Colonic mucosa (tissue), 4 donors: ENCODE measurements around the gene CMSS1. TPM values are rescaled to one million over a fixed set of nuclear protein-coding genes. Genes with fewer than 3 reads are reported as not detected.

Experiments
- DNase-seq: peaks from one replicate; pipeline ENCODE4 v3.0.0-alpha.2; 2020
- H3K27ac ChIP-seq: fragments of 200-600 bp; one replicate; pipeline ENCODE4 v1.8.0; 2021
- H3K27me3 ChIP-seq: fragments of 200-600 bp; one replicate; pipeline ENCODE4 v1.8.0; 2021
- H3K36me3 ChIP-seq: fragments of 200-600 bp; one replicate; pipeline ENCODE4 v1.8.0; 2021
- H3K4me1 ChIP-seq: fragments of 200-600 bp; one replicate; pipeline ENCODE4 v1.8.0; 2021; ENCODE audit warnings: mild to moderate bottlenecking
- H3K4me3 ChIP-seq: fragments of 200-600 bp; one replicate; pipeline ENCODE4 v1.8.0; 2021
- H3K9ac ChIP-seq, 2 donors: one replicate each; pipeline ENCODE4 v1.7.0; 2013; ENCODE audit warnings: control low read depth in 2 of 2, low read depth in 2 of 2, low read length in 2 of 2
- H3K9me3 ChIP-seq: fragments of 200-600 bp; one replicate; pipeline ENCODE4 v1.8.0; 2021
- intact Hi-C: fragments of 100-400 bp; cut with DNase I; formaldehyde crosslinking; loops from one replicate; pipeline ENCODE4 v1.14.1; 2022
- total RNA-seq, 2 donors: library from RNA; stranded (reverse); fragmentation: NEBNext Ultra II Directional in 1 of 2; extraction: Animal tissue kit (Norgen Biotek cat#: 25700) in 1 of 2; gene quantifications; one replicate each; pipeline ENCODE4 v1.2.1, GENCODE V29; 2021
- TF ChIP-seq, protein P1 (sequence below): fragments of 200-600 bp; IDR thresholded peaks from one replicate; pipeline ENCODE4 v1.8.0; 2022; ENCODE audit warnings: antibody characterized with exemption, mild to moderate bottlenecking
- donor health status: healthy.
- donor health status: DM: no; HTN: no; CAD: no.
- donor health status: DM: no; HTN: no; CAD: no.

The CMSS1 gene
- total RNA-seq, 2 donors from 2014 or later, result 10.7 to 24.7 TPM

DNA sequence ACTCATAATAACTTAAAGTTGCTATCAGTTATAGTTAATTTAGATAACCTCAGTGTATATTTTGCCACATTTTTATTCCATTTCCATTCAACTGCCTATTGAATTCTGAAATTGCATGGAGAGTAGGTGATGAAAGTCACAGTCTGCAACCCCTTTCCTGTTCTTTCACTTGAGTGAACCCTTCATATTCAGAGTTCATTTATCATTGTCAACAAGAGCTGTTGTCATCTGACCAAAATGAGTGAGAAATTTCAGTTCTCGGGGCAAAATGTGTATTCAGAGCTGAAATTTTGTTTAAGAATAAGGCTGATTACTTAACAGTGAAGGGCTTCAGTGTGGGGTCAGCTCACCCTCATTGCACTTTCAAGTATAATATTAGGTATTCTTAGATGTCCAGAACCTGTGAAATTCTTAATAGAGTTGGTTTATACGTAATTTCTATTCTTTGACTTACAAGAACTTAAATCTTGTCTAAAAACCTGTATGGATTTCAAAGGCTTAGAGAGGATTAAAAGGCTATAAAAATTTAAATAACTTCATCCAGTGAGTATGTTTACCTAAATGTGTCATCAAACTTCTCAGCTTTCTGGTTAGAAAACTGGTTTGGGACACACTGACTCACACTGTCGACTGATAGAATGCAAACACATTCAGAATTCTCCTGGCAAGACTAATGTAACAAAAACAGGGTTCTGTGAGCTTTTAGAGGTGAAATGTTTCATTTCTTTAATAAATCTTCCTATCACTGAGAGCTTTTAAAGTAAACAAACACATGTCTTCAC lies 92.2 kb downstream of the CMSS1 start:
- Histone ChIP-seq H3K9me3 (no peaks in the 10 kb centered on the region), H3K4me3 (no peak overlapping the region), H3K9ac (no peak overlapping the region), H3K36me3 (no peaks in the 10 kb centered on the region), H3K4me1 (no peaks in the 10 kb centered on the region), H3K27me3 (no peaks in the 10 kb centered on the region), H3K27ac (no peak overlapping the region)
- intact Hi-C loops, result no loop called here
- DNase-seq, result no peak
- TF ChIP-seq, protein P1, sequence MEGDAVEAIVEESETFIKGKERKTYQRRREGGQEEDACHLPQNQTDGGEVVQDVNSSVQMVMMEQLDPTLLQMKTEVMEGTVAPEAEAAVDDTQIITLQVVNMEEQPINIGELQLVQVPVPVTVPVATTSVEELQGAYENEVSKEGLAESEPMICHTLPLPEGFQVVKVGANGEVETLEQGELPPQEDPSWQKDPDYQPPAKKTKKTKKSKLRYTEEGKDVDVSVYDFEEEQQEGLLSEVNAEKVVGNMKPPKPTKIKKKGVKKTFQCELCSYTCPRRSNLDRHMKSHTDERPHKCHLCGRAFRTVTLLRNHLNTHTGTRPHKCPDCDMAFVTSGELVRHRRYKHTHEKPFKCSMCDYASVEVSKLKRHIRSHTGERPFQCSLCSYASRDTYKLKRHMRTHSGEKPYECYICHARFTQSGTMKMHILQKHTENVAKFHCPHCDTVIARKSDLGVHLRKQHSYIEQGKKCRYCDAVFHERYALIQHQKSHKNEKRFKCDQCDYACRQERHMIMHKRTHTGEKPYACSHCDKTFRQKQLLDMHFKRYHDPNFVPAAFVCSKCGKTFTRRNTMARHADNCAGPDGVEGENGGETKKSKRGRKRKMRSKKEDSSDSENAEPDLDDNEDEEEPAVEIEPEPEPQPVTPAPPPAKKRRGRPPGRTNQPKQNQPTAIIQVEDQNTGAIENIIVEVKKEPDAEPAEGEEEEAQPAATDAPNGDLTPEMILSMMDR, result no peak

DNA sequence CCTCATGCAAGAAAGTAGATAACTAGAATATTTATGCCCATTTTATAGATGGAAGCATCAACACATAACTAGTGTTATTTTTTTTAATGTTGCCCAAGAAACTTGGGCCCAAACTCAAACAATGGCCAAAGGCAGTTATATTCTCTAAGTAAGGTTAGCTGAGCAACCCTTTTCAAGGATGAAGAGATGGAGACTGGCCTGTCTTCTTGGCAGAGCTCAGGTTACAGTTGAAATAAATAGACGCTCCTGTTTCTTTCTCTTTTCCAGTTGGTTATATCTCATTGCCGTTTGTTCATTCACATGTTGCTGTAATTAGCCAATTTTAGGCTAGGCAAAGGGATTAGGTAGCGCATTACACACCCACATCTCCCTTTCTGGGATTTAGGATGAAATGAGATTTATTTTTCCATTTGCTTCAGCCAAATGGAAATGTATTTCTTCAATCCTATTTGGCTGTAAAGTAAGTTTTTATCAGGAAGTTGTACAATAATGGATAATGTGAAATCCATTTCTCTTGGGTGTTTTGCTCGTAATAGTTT lies 93.2 kb downstream of the CMSS1 start:
- H3K4me1 ChIP-seq, result no peaks in the 10 kb centered on the region
- no peaks in the 10 kb centered on the region for H3K9me3 ChIP-seq
- intact Hi-C loops, result no loop called here
- H3K27ac ChIP-seq, result no peak overlapping the region
- DNase-seq, result no peak
- H3K36me3 ChIP-seq, result no peaks in the 10 kb centered on the region
- no peak overlapping the region for H3K9ac ChIP-seq
- TF ChIP-seq, protein P1, result no peak
- no peak overlapping the region for H3K4me3 ChIP-seq
- H3K27me3 ChIP-seq, result no peaks in the 10 kb centered on the region

DNA sequence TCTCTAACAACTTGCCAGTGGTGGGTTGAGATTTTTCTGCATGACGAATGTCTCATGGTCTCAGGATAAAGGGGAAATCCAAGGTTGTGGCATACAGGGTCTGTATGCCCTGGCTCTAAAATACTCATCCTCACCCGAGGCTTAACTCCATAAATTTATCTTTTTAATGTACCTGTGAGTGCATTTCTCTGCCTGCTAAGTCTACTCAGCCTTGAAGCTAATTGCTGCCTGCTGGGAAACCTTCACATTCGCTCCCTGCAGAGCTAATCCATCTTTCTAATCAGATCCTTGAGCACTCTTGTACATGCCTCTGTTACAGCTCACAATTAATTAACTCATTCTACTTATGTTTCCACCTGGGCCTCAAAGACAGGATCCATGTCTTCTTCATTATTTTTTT lies 93.8 kb downstream of the CMSS1 start:
- no peak for DNase-seq
- no peak overlapping the region for H3K27ac ChIP-seq
- intact Hi-C loops, result no loop called here

DNA sequence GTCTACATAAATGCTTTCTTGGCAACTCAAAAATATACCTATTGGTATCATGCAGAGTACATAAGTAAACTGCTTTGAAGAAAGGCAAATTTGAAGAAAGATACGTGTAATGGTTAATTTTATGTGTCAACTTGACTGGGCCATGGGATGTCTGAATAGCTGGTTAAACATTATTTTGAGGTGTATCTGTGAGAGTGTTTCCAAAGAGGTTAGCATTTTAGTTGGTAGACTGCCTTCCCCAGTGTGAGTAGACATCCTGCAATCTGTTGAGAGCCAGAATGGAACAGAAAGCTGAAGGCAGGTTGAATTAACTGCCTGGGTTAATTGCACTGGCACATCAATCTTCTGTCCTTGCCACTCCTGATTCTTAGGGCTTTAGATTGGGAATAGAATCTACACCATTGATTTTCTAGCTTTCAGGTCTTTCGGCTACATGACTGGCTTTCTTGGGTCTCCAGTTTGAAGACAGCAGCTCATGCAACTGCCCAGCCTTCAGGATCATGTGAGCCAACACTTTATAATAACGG lies 98.3 kb downstream of the CMSS1 start:
- Histone ChIP-seq H3K4me1 (peaks cover 4% of the 10 kb centered on the region), H3K27me3 (no peaks in the 10 kb centered on the region), H3K9ac (no peak overlapping the region), H3K9me3 (no peaks in the 10 kb centered on the region), H3K27ac (no peak overlapping the region), H3K36me3 (no peaks in the 10 kb centered on the region), H3K4me3 (no peak overlapping the region)
- DNase-seq, result no peak
- TF ChIP-seq, protein P1, result no peak
- intact Hi-C loops, result no loop called here

More for the DNA sequence above, 93.8 kb downstream of the CMSS1 start:
- Histone ChIP-seq H3K27me3 (no peaks in the 10 kb centered on the region), H3K36me3 (no peaks in the 10 kb centered on the region), H3K4me3 (no peak overlapping the region), H3K4me1 (no peaks in the 10 kb centered on the region), H3K9ac (no peak overlapping the region), H3K9me3 (no peaks in the 10 kb centered on the region)
- TF ChIP-seq, protein P1, result no peak

DNA sequence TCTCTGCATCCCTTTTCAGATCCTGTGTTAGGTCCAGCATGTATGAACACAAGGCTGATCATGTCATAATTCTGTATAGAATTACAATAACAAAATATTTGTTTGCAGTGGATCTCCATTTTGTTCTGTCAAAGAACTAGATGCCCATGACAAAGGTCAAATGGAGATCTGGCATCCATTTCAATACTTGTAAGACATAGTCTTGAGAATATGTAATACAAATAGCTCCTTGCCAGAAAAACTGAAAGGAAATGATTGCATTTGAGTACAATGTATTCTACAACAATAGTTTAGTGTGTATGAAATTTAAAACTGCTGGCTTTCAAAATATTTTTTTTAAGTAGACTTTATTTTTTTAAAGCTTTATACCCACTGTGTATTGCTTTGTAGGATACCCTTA lies 101.1 kb downstream of the CMSS1 start:
- Histone ChIP-seq H3K27ac (no peak overlapping the region), H3K9me3 (no peaks in the 10 kb centered on the region), H3K4me3 (no peak overlapping the region), H3K9ac (no peak overlapping the region), H3K36me3 (no peaks in the 10 kb centered on the region), H3K4me1 (peaks cover 4% of the 10 kb centered on the region), H3K27me3 (no peaks in the 10 kb centered on the region)
- TF ChIP-seq, protein P1, result no peak
- intact Hi-C loops, result no loop called here
- no peak for DNase-seq
